K562 (cell line): Measurements from ENCODE around the gene POLDIP3. TPM values are rescaled to one million over a fixed set of nuclear protein-coding genes. Genes with fewer than 3 reads are reported as not detected.

ENCODE experiments used
- BCOR ChIP-seq: fragments of 450-650 bp; IDR thresholded peaks from 2 replicates; pipeline ENCODE4 v1.6.1; 2016
- CBX1 ChIP-seq: sonication (generic); IDR thresholded peaks from 2 replicates; pipeline ENCODE4 v1.6.1; 2016; ENCODE audit warnings: antibody characterized with exemption, low read depth, mild to moderate bottlenecking
- CREB1 ChIP-seq, 2 experiments: sonication (generic) in 1 of 2; formaldehyde crosslinking in 1 of 2; IDR thresholded peaks; 2 replicates each; pipeline versions ENCODE4 v1.6.1 to v1.8.0; 2012 to 2022; ENCODE audit warnings: inconsistent platforms in 1 of 2, mild to moderate bottlenecking in 1 of 2, missing genetic modification reagents in 1 of 2, moderate library complexity in 1 of 2
- HDAC1 ChIP-seq, 2 experiments: fragments of 450-650 bp; IDR thresholded peaks; 2 replicates each; pipeline ENCODE4 v1.6.1; 2016 to 2017; ENCODE audit warnings: inconsistent platforms in 1 of 2, mild to moderate bottlenecking in 1 of 2, moderate library complexity in 1 of 2
- HNRNPLL ChIP-seq: fragments of 200-400 bp; formaldehyde crosslinking; IDR thresholded peaks from 2 replicates; pipeline ENCODE4 v1.6.1; 2017; ENCODE audit warnings: low read length, low read depth, mild to moderate bottlenecking; ENCODE audit not compliant: poor library complexity, severe bottlenecking
- KAT2B ChIP-seq: IDR thresholded peaks from one replicate; pipeline ENCODE4 v1.6.1; 2012; ENCODE audit warnings: low read depth, mild to moderate bottlenecking, control low read depth, inconsistent platforms, low read length, moderate library complexity
- KAT8 ChIP-seq: fragments of 450-650 bp; IDR thresholded peaks from 2 replicates; pipeline ENCODE4 v1.6.1; 2016; ENCODE audit warnings: low read depth, mild to moderate bottlenecking
- NCOA1 ChIP-seq: fragments of 450-650 bp; IDR thresholded peaks from 2 replicates; pipeline ENCODE4 v1.6.1; 2016; ENCODE audit warnings: low read depth
- NCOA6 ChIP-seq: fragments of 450-650 bp; IDR thresholded peaks from 2 replicates; pipeline ENCODE4 v1.6.1; 2017; ENCODE audit warnings: mild to moderate bottlenecking
- NFE2 ChIP-seq: IDR thresholded peaks from 2 replicates; pipeline ENCODE4 v1.6.1; 2014; ENCODE audit warnings: antibody characterized with exemption, low read depth
- NRF1 ChIP-seq, 2 experiments: fragments of 450-650 bp; IDR thresholded peaks in 1 of 2; conservative IDR thresholded peaks in 1 of 2; 2 replicates each; pipeline ENCODE4 v1.6.1; 2014; ENCODE audit warnings: mild to moderate bottlenecking in 2 of 2
- RBFOX2 ChIP-seq: fragments of 200-400 bp; formaldehyde crosslinking; IDR thresholded peaks from 2 replicates; pipeline ENCODE4 v1.6.1; 2017; ENCODE audit warnings: low read depth, mild to moderate bottlenecking, low read length, moderate library complexity
- RBM22 ChIP-seq: fragments of 200-400 bp; formaldehyde crosslinking; IDR thresholded peaks from 2 replicates; pipeline ENCODE4 v1.6.1; 2018; ENCODE audit warnings: low read length, low read depth; ENCODE audit not compliant: poor library complexity, severe bottlenecking
- SMARCB1 ChIP-seq: IDR thresholded peaks from 2 replicates; pipeline ENCODE4 v1.6.1; 2011; ENCODE audit warnings: improper control_type of control experiment, low read depth; ENCODE audit not compliant: insufficient read length
- SRSF1 ChIP-seq: fragments of 200-400 bp; formaldehyde crosslinking; IDR thresholded peaks from 2 replicates; pipeline ENCODE4 v1.6.1; 2017; ENCODE audit warnings: mild to moderate bottlenecking, low read depth, low read length, moderate library complexity
- SRSF7 ChIP-seq: fragments of 200-400 bp; formaldehyde crosslinking; optimal IDR thresholded peaks from 2 replicates; pipeline ENCODE3; 2017; ENCODE audit warnings: mild to moderate bottlenecking, low read depth, low read length
- XRCC5 ChIP-seq: fragments of 200-400 bp; formaldehyde crosslinking; IDR thresholded peaks from 2 replicates; pipeline ENCODE4 v1.6.1; 2017; ENCODE audit warnings: low read depth, mild to moderate bottlenecking, low read length
- polyA plus RNA-seq, 8 experiments: library from polyadenylated mRNA; depleted of rRNA in 4 of 8; stranded (reverse) in 5 of 8; unstranded in 3 of 8; fragments of >200 nt; fragmentation: Nextera tagmentation in 2 of 8; fragmentation: Illumina TruSeq in 1 of 8; extraction: Ambion mirVana in 2 of 8; extraction: Trizol in 1 of 8; gene quantifications; 2 replicates each; pipeline versions ENCODE4 v1.2.1 to v1.2.3, GENCODE V29; 2011 to 2014; ENCODE audit warnings: inconsistent platforms in 1 of 8, missing spikeins in 1 of 8
- total RNA-seq, 7 experiments: library from RNA; depleted of rRNA in 6 of 7; stranded (reverse); fragments of >200 nt in 6 of 7; fragmentation: Illumina TruSeq in 2 of 7; extraction: Trizol in 2 of 7; gene quantifications; 2 replicates each; pipeline versions ENCODE4 v1.2.1 to v1.2.3, GENCODE V29; 2011 to 2021; ENCODE audit warnings: low replicate concordance in 1 of 7
- TF ChIP-seq, protein P1 (sequence below): fragments of 250-450 bp; sonication (Bioruptor Pico); IDR thresholded peaks from 2 replicates; pipeline ENCODE4 v1.4.0; 2020; ENCODE audit warnings: mild to moderate bottlenecking
- TF ChIP-seq, protein P2 (sequence below): fragments of 250-450 bp; sonication (Bioruptor Pico); IDR thresholded peaks from 2 replicates; pipeline ENCODE4 v1.4.0; 2020; ENCODE audit warnings: mild to moderate bottlenecking, moderate library complexity, borderline replicate concordance
- TF ChIP-seq, protein P3 (sequence below): IDR thresholded peaks from 2 replicates; pipeline ENCODE4 v1.6.1; 2011; ENCODE audit not compliant: insufficient read length; ENCODE audit errors: extremely low read depth
- TF ChIP-seq, protein P4 (sequence below): fragments of 250-450 bp; sonication (Bioruptor Pico); IDR thresholded peaks from 2 replicates; pipeline ENCODE4 v1.9.0; 2021; ENCODE audit warnings: mild to moderate bottlenecking, inconsistent platforms

The POLDIP3 gene
- total and polyA plus RNA-seq, 9 of the 15 experiments (the other 6 are each of a cell fraction or from before 2014, with no cell fraction given) = 14.3 to 53.0 (median 26.3) TPM

DNA sequence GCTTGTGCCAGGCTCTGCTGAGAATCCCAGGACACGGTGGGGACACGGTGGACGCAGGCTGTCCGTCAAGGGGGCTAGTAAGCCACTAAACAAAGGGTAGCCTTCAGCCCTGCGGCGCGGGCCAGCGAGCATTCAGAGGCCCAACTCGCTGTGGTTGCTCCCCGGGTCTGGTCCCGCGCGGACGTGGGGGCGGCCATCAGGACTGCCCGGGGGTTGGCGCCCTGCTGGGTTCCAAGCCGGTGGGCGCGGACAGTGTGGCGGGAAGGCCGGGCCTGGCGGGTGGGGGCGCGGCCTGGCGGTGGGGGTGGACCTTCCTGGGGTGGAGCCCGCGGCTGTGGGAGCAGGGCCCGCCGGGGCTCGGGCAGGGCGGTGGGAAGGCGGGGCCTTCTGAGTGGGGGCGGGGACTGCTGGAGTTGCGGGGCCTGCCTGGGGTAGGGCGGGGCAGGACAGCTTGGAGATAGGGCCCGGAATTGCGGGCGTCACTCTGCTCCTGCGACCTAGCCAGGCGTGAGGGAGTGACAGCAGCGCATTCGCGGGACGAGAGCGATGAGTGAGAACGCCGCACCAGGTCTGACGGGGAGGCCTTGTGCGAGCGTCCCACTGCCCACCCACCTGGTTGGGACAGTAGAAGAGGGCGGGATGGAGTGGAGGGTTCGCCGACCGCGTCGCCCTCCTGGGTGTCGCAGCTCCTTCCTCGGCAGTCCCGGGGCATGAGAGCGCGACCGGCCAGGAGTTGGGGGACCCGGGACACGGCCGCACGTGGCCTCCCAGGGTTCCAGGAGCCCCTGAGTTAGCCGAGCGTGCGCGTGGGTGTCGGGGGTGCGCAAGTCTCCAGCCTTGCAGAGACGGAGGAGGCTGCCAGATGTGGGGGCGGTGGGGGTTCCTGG lies 61.0 kb downstream of the POLDIP3 start, which contains the start of gene SERHL2 (continued):
- TF ChIP-seq, protein P1, sequence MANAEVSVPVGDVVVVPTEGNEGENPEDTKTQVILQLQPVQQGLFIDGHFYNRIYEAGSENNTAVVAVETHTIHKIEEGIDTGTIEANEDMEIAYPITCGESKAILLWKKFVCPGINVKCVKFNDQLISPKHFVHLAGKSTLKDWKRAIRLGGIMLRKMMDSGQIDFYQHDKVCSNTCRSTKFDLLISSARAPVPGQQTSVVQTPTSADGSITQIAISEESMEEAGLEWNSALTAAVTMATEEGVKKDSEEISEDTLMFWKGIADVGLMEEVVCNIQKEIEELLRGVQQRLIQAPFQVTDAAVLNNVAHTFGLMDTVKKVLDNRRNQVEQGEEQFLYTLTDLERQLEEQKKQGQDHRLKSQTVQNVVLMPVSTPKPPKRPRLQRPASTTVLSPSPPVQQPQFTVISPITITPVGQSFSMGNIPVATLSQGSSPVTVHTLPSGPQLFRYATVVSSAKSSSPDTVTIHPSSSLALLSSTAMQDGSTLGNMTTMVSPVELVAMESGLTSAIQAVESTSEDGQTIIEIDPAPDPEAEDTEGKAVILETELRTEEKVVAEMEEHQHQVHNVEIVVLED (CRISPR knock-in tag) = no peak
- TF ChIP-seq SRSF1 (no peak), RBFOX2 (peak; percentile 86), BCOR (no peak), HNRNPLL (no peak), CBX1 (no peak), CREB1 (IDR thresholded peaks at IDR 0.05) (no peak), CREB1 (CRISPR knock-in tag; IDR thresholded peaks at IDR 0.05) (0 out of 2 replicates have a peak, but pooled peaks have one; percentile 47), NRF1 (conservative IDR thresholded peaks at IDR 0.05 in 1 of 2, IDR thresholded peaks at IDR 0.05 in 1 of 2) (peak; percentile 68 to 73), NCOA1 (no peak), SMARCB1 (no peak), SRSF7 (no peak), HDAC1 (IDR thresholded peaks at IDR 0.05) (peak in 1 of 2 experiments; percentile 64; a peak in 2 of 4 replicates), KAT8 (no peak), RBM22 (no peak), NFE2 (no peak), NCOA6 (no peak), XRCC5 (no peak), KAT2B (no peak)
- TF ChIP-seq, protein P2, sequence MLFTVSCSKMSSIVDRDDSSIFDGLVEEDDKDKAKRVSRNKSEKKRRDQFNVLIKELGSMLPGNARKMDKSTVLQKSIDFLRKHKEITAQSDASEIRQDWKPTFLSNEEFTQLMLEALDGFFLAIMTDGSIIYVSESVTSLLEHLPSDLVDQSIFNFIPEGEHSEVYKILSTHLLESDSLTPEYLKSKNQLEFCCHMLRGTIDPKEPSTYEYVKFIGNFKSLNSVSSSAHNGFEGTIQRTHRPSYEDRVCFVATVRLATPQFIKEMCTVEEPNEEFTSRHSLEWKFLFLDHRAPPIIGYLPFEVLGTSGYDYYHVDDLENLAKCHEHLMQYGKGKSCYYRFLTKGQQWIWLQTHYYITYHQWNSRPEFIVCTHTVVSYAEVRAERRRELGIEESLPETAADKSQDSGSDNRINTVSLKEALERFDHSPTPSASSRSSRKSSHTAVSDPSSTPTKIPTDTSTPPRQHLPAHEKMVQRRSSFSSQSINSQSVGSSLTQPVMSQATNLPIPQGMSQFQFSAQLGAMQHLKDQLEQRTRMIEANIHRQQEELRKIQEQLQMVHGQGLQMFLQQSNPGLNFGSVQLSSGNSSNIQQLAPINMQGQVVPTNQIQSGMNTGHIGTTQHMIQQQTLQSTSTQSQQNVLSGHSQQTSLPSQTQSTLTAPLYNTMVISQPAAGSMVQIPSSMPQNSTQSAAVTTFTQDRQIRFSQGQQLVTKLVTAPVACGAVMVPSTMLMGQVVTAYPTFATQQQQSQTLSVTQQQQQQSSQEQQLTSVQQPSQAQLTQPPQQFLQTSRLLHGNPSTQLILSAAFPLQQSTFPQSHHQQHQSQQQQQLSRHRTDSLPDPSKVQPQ (CRISPR knock-in tag) = no peak
- TF ChIP-seq, protein P3, sequence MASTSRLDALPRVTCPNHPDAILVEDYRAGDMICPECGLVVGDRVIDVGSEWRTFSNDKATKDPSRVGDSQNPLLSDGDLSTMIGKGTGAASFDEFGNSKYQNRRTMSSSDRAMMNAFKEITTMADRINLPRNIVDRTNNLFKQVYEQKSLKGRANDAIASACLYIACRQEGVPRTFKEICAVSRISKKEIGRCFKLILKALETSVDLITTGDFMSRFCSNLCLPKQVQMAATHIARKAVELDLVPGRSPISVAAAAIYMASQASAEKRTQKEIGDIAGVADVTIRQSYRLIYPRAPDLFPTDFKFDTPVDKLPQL = no peak
- TF ChIP-seq, protein P4, sequence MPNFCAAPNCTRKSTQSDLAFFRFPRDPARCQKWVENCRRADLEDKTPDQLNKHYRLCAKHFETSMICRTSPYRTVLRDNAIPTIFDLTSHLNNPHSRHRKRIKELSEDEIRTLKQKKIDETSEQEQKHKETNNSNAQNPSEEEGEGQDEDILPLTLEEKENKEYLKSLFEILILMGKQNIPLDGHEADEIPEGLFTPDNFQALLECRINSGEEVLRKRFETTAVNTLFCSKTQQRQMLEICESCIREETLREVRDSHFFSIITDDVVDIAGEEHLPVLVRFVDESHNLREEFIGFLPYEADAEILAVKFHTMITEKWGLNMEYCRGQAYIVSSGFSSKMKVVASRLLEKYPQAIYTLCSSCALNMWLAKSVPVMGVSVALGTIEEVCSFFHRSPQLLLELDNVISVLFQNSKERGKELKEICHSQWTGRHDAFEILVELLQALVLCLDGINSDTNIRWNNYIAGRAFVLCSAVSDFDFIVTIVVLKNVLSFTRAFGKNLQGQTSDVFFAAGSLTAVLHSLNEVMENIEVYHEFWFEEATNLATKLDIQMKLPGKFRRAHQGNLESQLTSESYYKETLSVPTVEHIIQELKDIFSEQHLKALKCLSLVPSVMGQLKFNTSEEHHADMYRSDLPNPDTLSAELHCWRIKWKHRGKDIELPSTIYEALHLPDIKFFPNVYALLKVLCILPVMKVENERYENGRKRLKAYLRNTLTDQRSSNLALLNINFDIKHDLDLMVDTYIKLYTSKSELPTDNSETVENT (CRISPR knock-in tag) = no peak
